ENCODE results near the gene EME1.

EME1 gene

DNA sequence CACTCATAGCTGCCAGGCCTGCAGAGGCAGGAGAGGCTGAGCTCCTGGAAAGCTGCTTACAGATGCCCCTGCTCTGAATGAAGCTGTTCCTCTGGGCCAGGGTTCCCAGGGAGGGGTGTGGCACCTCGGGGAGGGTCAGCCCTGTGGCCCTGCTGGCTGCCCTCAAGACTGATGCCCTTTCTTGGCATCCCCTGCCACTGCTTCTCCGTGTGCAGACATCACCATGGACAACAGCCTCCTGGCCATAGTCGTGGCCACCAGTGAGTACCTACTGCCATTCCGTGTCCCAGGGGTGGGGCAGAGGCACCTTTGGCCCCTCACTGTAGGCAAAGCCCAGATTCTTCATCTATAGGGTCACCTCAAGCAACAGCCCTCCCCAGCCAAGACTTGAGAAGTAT lies 9.0 kb upstream of the EME1 start:
- DNase-seq: no peak

DNA sequence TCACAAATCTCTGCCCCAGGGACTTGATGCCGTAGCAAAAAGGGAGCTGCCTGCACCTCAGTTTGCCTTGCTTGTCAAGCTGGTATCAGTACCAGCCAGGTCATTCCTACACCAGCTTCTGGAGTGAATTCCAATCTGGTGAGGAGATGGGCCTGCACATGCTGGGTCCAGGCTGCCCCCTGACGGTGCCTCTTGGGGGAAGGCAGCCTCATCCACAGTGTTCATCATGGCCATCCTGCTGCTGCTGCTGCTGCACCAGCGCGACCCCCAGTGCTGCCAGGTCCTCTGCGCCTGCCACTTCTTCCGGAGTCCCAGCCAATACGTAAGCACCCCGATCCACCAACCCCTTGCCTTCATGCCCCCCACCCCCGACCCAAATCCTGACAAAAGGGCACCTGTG lies 8.3 kb upstream of the EME1 start:
- DNase-seq: no peak

DNA sequence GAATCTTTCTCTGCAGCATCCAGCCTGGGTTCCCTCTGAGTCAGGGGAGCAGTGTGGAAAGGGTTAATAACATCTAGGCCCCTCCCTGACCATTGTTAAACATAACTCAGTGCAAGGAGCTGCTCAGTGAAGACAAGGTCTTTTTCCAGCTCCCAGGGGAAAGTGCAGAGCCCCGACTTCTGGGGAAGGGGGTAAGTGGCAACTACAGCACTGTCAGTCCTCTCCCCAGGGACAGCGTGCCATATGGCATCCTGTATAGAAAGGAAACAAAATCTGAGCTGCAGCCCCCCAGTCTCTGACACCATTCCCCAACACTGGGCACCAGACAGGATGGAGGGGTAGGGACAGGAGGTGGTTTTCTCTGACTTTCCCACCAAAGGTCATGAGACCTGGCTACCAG lies 7.9 kb upstream of the EME1 start:
- no peak for DNase-seq

DNA sequence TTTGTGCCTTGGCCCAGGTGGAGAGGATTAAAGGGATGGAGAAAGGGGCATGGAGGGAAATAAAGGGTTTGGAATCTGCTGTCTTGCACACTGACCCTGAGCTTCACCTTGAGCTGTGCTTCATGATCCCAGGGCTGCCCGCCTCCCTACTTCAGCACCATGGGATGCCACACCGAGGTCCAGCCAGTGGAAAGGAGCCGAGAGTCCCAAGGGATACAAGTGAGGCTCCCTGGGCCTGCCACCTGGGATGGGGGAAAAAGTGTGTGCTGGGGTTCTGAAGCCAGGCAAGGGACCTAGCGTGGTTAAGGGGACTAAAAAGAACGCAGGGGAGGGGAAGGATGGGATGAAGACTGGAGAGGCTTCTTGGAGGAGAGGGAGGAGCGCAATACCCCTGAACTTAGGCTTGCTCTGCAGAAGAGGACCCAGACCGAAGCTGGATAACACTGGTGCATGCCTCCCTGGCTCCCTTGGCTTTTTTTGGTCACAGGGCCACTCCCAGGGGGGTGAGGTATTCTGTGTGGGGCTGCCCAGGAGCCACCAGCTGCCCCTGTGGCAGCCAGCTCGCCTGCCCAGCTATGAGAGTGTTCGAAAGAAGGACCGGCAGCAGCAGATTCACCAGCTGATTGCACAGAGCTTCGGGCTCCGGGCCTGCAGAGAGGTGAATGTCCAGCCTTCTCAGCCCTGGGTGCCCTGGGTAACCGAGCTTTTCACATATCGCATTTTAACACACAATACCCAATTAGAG lies 7.2 kb upstream of the EME1 start:
- DNase-seq: no peak

DNA sequence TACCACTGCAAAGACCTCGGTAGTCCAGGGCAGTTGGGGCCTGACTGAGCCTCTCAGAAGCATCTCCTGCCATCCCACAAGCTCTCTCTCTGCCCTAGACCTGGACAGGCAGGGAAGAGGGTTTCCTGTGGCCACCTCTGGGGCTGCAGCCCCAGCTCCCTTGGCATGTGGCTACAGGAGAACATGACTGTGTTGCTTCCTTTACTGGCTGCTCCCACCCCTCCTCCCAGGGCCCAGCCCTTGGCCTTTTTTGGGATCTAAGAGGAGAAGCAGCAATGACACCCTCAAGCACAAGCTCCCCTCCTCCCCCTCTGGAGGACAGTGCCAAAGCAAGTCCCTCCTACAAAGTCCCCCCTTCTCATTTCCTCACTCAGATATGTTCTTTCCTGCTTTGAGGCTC lies 5.6 kb upstream of the EME1 start:
- DNase-seq: no peak

GRCh38 chr17:50370052-50370451 lies 3.0 kb upstream of the EME1 start:
- no peak for DNase-seq

DNA sequence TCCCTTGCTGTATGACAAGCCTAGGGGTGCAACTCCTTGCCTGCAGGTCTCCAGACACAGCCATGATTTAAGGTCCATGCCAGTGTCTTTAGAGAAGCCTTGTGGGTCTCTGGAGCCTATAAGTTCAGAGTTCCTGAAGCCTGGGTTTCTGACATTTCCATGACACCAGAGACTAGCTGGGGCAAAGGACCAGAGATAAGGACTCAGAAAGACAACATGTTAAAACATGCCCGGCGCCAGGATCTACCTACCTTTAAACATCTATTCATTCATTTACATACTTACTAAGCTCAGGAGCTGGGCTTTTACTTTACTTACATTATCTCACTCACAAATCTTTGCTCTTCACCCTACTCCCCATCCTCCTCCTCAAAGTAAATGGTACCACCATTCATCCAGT lies 1.5 kb upstream of the EME1 start:
- DNase-seq: no peak

DNA sequence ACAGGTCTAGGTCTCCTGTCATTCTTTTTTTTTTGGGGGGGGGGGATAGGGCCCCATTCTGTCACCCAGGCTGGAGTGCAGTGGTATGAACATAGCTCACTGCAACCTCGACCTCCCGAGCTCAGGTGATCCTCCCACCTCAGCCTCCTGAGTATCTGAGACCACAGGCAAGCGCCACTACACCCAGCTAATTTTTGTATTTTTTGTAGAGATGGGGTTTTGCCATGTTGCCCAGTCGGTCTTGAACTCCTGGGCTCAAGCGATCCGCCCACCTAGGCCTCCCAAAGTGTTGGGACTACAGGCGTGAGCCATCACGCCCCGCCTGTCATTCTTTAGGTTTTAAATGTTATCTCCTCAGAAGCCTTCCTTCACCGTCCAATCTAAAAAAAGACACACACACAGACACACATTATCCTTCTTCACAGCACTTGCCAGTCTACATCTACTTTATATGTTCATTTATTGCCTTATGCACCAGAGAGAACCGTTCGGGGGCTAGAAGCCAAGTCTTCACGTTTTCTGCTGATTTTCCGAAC lies 739 bp upstream of the EME1 start:
- DNase-seq: no peak

- DNase-seq: no peak
Observed at GRCh38 chr17:50373705-50374104, 676 bp downstream of the EME1 start.

- no peak for DNase-seq
Observed at GRCh38 chr17:50375858-50376538, 3.0 kb downstream of the EME1 start.

DNA sequence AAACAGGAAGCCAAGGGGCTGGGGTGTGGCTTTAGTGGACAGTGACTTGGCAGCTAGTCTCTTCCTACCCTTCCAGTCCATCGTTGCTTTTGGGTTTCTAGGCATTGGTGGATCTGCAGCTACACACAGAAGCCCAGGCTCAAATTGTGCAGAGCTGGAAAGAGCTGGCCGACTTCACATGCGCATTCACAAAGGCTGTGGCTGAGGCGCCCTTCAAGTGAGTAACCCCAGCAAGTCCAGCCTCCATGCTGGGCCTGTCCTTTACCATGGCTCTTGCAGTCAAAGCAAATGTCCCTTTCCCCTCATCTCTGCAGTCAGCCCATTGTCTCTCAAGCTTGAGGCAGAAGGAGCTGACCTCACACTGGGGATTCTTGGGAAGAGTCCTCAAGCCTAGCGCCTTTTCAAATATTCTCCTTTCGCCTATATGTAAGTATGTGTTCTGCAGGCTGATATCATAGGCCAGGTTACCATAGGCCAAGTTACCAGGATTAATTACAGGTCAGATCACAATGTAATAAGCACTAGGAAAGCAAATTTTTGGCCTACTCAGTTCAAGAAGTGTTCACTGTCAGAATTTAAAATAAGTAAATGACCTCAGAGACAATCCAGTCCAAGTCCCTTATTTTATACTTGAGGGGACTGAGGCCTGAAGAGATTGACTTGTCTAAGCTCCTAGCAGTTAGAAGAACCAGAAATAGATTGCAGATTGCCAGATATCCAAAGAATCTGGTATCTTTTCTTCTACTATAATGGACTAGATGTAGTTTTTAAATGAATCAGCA lies 6.5 kb downstream of the EME1 start:
- DNase-seq: no peak

GRCh38 chr17:50380369-50381259 lies 7.6 kb downstream of the EME1 start:
- DNase-seq: no peak

DNA sequence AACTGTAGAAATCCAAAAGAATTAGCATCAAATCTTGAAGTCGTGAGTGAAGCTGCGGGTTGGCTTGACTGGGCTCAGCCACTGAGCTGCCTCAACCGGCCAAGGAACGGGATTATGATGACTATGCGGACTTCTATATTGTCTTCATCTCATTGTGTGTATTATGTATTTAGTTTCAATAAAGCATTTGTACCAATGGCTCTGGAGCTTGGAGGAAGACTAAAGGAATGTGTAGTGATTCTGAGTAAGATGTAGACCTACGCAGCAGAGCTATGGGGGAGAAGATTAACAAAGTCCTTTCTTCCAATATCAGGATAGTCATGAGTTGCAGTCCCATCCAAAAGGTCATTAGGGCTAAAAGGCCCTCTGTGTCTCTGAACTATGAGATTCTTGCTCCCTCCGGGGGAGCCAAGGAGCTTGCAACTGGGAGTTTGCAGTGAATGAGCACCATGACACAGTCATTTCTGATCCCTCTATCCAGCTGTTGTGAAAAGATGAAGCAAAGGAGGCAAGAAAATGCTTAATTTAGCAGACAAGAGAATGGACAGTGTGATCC lies 8.3 kb downstream of the EME1 start:
- no peak for DNase-seq

DNA sequence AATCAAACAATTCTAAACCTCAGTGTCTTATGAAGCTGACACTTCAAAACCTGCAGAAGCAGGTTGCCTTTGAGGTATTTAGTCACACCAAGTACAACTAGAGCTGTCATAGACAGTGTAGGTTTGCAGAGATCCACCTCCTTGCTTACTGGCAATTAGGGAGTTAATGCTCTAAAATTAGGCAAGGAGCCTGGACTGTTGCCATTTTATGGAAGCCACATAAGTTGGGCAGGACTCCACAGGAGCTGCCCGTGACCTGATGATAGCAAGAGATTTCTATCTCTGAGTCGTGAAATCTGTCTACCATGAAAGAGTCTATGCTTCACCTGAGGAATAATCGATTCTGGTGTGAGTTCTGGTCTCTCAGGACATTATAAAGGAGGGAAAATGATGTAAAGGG lies 8.9 kb downstream of the EME1 start:
- no peak for DNase-seq

DNA sequence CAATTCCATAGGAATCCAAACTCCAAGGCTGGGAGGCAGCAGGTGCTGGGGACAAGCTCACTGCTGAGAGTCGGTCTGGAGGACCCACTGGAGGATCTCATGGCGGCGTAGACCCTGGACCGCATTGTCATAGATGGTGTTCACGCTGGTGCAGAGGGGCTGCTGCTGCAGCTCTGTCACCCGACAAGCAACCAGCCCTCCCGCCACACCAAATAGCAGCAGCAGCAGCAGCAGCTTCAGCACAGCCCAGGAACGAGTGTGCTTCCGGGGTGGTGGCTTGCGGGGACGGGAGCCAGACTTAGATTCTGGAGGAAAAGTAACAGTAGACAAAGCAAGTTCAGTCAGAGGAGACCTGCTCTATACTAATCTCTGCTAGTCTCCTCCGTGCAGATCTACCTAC lies 9.9 kb downstream of the EME1 start:
- no peak for DNase-seq

GRCh38 chr17:50386510-50386909 lies 13.5 kb downstream of the EME1 start:
- DNase-seq: no peak

DNA sequence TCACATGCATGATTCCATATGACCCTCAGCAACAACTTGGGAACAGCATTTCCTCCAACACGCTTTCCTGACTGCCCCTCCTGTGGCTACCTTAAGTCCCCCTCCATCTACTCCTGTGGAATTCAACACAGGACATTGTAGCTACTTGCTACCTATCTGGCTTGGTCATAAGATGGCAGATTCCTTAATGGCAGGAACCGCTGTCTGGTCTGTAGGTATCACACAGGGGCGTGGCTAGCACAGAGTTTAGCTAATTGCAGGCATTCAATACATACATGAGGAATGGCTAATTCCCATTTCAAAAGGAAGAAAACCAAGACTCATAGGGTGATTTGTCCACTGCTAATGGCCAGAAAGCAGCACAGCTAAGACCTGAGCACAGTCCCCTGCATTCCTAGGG lies 15.7 kb downstream of the EME1 start:
- no peak for DNase-seq

DNA sequence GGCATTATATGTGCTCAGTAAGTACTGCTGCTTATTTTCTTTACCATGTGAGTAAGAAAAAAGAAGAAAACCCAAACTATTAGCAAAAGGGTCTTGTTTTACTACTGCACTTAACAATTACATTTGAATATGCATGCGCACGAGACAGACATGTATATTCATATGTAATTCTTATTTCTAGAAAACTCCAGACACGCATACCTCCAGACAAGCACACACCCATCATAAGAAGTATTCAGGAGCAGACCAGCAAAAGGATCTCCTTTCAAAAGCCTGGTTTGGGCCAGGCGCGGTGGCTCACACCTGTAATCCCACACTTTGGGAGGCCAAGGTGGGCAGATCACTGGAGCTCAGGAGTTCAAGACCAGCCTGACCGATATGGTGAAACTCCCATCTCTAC lies 16.5 kb downstream of the EME1 start:
- DNase-seq: no peak

GRCh38 chr17:50392621-50393020 lies 19.6 kb downstream of the EME1 start:
- no peak for DNase-seq

DNA sequence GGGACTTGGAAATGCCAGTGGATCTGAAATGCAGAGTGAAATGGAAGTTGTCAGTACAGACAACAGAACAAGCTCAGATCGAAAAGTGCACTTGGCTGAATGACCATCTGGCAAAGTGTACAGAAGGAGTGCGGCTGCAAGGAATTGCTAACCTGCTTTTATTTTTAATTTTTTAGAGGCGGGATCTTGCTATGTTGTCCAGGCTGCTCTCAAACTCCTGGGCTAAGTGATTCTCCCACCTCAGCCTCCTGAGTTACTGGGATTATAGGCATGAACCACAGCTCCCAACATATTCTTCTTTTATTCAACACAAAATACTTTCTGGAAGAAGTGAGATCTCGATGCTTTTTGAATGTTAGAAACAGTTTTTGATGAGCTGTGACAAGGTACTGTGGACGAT lies 20.7 kb downstream of the EME1 start:
- no peak for DNase-seq

DNA sequence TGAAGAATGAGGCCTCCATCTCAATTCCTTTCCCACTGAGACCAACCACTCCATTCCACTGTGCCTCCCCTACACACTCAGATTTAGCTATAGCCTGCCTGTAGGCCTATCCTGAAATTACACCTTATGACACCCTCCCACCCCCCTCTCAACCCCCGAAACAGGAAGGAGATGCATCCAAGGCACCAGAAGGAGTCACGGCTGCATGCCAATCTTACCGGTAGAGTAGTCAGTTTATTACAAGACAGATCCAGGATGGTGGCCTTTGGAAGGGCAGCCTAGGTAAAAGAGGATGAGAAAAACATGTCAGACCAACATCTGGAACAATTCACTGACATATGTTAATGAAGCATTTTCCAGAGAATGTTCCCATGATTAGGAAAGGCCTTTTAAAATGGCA lies 21.7 kb downstream of the EME1 start:
- no peak for DNase-seq
